HG03103 (cell line): ENCODE data around the gene GKAP1.
"Not testable (repeated sequence)": the region's sequence is repeated elsewhere in the genome, so short reads cannot be mapped to it uniquely, and the experiment has no call there.

Experiments used
- ATAC-seq: cut with Tn5 transposase; IDR thresholded peaks from one replicate; pipeline ENCODE4 v1.9.1; 2021; ENCODE audit warnings: low read depth; ENCODE audit not compliant: unreplicated experiment

Gene GKAP1

DNA sequence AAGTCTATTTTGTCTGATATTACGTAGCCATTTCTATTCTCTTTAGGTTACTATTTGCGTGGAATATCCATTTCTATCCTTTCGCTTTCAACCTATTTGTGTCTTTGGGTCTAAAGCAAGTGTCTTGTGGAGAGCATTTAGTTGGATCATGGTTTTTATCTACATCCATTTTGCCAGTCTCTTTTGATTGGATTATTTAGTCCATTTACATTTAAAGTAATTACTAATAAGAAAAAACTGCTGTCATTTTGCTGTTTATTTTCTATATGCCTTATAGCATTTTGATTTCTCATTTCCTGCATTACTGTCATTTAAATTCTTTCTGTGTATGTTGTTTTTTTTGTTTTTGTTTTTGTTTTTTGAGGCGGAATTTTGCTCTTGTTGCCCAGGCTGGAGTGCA, 83.8 kb downstream of the GKAP1 start:
- no peak for ATAC-seq

DNA sequence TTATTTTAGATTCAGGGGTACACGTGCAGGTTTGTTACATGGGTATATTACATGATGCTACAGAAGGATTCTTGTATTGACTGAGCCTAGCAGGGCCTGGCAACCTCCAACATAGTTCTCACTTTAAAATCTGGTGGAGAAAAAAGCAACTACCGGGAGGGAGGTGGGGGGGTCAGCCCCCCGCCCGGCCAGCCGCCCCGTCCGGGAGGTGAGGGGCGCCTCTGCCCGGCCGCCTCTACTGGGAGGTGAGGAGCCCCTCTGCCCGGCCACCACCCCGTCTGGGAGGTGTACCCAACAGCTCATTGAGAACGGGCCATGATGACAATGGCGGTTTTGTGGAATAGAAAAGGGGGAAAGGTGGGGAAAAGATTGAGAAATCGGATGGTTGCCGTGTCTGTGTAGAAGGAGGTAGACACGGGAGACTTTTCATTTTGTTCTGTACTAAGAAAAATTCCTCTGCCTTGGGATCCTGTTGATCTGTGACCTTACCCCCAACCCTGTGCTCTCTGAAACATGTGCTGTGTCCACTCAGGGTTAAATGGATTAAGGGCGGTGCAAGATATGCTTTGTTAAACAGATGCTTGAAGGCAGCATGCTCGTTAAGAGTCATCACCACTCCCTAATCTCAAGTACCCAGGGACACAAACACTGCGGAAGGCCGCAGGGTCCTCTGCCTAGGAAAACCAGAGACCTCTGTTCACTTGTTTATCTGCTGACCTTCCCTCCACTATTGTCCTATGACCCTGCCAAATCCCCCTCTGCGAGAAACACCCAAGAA, 88.8 kb downstream of the GKAP1 start:
- not testable (repeated sequence) for ATAC-seq

DNA sequence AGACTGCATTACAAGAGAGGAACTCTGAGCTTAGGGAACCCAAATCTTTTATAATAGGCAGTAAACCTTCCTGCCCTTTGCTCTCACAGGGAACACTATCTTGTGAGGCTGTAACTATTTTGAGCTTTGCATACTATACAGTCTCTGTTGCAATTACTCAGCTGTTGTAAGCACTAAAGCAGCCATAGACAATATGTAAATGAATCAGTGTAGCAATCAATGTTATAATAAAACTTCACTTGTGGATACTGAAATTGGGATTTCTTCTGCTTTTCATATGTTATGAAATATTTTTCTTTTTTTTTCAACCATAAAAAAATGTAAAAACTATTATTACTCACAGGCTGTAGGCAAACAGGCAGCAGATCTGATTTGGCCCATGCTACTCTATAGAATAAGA, 93.1 kb downstream of the GKAP1 start:
- no peak for ATAC-seq

DNA sequence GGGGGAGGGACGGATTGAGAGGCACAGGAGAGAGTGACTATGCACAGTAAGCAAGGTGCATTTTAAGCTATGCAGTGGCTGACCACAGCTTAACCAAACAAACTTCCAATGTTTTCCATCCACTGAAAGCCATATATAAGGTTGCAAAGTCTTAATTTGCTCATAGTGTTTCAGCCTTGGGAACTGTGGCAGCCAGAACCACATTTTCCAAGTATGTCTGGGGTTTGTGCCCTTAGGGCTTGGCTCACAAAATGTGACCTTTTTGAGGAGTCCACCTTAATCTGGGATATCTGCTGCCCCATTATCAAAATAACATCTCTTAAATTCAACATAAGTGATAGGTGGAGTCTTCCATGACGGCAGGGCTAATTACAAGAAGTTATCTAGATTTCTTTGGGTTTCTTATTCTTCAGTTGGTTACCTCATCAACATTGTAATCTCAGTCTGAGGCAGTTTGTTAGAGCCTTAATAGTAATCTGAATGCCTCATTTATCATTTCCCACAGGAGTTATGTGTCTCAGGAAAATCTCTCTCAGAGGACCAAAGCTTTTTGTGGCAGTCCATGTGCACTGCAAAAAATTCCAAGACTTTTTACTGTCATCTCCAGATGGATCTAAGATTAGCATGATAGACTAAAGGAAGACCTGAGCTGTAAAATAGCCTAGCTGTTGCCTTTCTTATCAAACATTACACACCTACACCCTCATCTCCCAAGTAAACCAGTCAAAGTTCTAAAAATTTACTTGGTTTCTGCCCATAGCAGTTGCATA, 94.7 kb downstream of the GKAP1 start:
- no peak for ATAC-seq

DNA sequence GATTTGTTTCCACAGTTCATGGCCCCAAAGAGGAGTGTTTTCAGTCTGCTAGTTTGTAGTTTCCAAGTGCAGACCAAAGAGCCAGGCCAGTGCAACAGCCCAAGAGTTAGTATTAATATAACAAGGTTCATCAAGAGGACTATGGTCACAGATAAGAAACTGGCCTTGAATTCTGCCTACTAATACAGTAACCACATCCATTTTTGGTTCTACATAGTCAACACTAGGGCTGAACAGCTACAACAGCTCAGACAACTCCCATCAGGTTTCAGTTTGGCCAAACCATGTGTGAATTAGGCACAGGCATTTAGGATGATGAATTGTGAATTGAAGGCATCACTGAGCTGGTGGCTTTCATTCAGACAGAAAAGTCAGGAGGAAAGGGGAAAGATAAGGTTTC, 96.1 kb downstream of the GKAP1 start:
- no peak for ATAC-seq

DNA sequence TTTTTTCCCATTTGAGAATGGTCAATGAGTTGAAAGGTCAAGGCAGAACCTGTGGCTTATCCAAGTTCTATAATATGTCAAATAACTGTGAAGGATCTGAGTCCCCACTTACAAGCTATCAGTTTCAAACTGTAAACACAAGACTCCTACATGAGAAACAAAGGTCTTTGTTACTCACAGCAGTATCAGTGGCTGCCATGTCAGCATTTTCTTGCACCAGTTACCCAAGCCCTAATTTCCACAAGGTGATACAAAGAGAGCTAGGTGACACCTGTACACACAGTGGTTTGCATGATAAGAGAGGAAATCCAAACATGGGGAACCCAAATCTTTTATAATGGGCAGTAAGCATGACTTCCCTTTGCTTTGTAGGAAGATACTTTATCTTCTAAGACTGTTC, 101.8 kb downstream of the GKAP1 start:
- no peak for ATAC-seq

DNA sequence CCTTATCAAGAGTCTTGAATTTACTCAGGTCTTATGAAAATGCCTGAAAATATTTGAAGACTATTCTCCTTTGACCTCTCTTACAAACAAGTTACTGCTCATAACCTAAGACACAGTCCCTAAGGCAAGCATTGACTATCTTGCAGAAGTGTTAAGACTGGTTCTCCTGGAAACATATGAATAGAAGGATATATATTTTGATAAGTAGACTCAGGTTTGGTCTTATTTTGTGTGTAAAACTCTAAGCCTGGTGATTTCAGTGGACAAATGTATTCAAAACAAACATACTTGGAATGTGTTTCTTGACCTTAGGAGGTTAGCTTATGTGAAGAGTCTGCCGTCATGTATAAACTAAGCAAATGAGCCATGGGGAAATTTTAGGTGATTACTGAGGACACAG, 102.3 kb downstream of the GKAP1 start:
- ATAC-seq, result no peak

DNA sequence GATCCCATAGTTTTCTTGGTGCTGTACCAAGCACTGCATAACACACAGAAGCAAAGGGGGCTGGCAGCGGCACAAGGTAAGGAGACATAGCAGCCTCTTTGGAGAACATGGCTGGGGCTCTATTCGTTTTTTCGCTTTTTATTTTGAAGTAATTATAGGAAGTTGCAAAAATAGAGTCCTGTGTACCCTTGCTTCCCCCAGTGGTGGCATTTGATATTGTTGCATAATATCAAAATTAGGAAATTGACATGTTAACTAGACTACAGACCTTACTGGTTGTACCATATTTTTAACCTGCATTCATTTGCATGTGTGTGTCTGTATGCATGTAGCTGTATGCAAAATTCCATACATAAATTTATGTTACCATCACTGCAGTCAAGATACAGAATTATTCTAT, 103.2 kb downstream of the GKAP1 start:
- no peak for ATAC-seq

DNA sequence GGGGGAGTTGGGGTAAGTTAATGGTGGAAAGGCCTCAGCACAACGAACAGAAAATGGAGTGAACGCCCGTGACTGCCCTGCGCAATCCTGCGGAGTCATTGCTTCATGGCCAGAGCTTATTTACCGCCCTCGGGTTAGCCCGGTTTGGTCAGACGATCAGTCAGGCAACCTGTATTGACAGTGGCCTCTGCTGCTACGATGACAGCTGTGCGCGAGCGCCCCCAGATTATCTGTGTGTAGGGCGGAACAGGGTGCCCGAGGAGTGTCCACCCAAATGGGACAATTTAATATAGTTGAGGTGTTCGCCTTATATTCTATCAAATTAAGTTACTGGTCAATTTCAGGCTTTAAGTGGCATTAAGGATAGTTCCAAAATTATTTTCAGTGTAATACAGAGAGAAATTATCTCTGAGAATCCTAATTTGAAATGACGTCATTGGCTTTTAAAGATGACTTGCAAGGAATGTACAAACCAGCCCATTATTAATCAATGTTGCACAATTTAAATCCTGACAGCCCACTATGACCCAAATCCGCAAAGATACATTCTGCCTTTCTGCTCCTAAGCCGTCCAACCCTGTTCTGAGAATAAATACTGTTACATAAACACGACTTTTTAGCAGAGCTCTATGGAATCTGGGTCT, 108.9 kb downstream of the GKAP1 start:
- ATAC-seq, result peak; percentile 51

DNA sequence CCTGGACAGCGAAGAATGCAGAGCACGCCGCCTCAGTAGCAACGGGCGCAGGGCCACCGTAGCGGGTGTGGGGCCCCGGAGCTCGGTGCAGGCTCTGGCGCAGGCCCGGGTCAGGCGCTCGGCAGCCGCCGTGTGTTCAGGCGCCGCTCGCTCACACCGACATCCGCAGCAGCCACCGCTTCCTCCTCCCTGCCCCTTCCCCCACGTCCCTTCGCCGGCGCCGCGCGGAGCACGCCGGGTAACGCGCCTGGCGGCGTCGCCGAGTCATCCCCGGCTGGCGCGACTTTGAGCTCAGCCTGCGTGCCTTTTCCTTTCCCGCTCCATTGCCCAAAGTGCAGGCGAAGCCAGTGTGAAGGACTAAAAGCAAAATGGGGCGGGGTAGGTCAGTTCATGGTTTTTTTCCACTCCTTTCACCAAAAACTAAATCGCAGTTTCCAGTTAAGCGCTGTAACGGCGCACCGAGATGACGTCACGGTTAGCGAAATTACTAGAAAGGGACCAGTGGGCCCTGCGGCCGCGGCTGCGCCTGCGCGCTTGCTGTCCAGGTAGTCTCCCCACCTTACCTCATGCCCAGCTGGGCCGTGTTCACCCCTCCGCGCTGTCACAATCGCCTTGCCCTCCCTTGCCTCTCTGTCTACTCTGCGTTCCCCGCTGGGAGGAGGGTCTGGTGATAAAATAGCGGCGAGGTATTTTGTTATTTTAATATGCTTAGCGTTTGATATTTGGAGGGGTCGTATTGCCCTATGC, 109.6 kb downstream of the GKAP1 start, which contains the start of gene UBQLN1:
Gene UBQLN1 (minus strand): TSS at position 191 of the 747 bp plus-strand sequence. CDS start 279 bp downstream, outside the sequence.
- peak; percentile 65 for ATAC-seq

DNA sequence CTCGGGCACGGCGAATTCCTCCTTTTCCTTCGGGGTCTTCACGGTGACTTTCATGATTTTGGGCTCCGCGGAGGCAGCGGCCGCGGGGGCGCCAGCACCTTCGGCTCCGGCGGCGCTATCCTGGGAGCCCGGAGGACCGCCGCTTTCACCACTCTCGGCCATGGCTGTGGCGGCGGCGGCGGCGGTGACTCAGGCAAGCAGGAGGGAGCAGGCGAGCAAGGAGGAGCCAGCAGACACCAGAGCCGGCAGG, 110.1 kb downstream of the GKAP1 start:
- peak; percentile 34 for ATAC-seq

DNA sequence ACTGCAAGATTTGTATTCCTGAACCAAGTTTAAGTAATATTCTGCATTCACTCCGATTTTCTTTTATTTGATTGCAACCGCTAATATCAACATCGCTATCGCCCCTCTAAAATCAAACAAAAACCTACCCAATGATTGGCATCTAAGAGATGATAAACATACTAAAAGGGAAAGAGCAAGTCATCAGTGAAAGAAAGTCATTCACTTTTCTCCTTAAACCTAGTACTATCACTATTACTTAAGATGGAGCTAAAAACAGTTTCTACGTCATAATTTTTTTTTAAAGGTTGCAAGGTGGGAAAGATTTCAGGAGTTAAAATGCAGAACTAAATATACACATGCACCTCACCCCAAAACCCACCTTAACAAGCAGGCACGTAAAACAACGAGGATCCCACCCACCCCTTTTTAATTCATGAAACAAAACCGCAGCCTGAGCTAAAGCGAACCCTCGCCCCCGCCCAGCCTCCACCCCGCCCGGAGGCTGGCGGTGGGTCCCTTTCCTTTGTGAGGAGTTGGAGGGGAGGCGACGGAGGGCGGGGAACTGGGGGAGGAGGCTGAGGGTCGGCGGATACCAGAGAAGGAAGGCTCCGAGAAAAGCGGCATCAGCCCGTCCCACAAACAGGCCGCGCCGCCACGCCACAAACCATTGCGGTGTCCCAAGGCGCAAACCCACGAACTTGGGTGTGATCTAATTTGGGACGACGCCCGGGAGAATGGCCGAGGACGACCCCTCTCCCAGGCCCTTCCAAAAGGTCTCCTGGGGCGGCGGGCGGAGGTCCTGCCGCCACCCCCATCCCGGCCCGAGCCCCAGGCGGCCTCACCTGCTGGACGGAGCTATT, 110.7 kb downstream of the GKAP1 start:
- ATAC-seq, result peak; percentile 8

DNA sequence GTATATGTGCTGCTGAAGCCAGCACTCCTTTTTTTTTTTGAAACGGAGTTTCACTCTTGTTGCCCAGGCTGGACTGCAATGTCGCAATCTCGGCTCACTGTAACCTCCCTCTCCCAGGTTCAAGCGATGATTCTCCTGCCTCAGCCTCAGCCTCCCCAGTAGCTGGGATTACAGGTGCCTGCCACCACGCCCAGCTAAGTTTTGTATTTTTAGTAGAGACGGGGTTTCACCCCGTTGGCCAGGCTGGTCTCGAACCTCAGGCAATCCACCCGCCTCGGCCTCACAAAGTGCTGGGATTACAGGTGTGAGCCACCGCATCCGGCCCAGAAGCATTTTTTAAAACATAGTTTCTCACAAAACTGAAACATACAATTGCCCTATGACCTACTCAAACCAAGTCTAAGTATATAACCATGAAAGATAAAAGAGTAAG, 112.3 kb downstream of the GKAP1 start:
- ATAC-seq, result not testable (repeated sequence)

DNA sequence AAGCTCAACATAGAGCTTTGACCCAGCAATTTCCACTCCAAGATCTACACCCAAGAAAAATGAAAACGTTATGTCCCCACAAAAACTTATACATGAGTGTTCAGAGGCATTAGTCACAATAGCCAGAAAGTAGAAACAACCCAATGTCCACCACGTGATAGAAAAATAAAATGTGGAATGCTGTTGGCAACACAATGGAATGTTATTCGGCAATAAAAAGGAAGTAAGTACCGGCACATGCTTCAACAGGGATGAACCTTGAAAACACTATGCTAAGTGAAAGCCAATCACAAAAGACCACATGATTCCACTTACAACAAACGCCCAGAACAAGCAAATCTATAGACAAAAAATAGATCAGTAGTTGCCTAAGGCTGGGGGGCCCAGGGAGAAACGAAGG, 115.8 kb downstream of the GKAP1 start:
- ATAC-seq, result no peak

DNA sequence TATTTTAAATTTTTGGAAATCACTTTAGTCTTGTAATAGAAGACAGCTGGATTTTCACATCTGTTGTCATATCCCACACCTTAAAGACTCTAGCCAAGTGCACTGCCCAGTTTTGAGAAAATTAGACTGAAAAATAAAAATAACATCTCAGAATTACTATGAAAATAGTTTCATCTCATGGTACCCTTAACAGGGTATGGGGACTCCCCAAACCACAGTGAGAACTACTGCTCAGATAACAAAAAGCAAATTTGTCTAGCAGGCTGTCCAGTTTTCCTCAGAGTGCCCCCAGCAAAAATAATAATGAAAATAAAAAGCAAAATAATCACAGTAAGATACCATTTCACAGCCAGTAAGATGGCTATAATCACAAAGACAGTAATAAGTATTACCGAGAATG, 116.3 kb downstream of the GKAP1 start:
- ATAC-seq, result no peak

DNA sequence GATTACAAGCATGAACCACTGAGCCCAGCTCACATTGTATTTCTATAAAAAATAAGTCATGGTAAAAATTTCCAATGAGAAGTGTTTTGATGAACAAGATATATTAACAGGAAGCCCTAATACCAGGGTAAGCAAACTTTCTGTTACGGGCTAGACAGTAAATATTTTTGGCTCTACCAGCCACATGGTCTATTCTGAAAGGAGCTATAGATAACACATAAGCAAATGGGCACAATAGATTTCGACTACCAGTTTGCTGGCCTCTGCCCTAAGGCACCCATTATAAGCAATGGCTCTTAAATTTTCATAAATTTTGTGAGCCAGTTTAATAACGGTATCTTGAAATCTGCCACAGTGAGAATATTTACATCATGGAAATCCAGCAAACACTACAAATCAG, 118.0 kb downstream of the GKAP1 start:
- ATAC-seq, result no peak

DNA sequence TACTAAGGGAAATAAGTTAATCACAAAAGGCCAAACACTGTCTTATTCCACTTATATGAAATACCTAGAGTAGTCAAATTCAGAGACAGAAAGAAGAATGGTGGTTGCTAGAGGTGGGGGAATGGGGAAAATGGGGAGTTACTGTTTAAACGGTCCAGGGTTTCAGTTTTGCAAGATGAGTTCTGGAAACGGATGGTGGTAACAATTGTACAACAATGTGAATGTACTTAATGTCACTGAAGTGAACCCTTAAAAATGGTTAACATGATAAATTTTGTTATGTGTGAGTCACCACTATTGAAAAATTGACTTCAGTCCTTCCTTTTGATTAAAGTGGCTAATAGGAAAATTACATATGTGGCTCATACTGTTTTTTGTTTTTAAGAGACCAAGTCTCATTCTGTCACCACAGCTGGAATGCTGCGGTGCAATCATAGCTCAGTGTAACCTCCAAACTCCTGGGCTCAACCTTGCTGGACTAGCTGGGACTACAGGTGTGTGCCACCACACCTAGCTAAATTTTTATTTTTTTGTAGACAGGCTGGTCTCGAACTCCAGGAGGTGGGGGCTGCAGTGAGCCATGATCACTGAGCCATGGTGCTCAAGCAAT, 118.5 kb downstream of the GKAP1 start:
- no peak for ATAC-seq

DNA sequence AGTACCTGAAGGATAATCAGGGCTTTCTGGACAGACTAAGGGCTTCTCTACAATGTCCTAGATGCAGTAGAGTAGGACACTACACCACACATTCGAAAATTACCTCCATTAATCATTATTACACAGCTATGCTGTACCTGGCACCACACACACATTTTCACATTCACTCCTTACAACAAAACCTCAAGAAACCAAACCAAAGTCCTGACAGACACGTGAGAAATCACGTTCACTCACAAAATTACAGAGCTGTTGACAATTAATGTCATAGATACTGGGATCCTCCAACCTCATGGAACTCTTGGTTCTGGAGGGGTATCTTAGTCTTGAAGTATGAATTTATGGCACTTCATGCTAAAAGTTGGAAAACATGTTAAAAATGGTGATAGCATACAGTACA, 126.1 kb downstream of the GKAP1 start:
- ATAC-seq, result no peak
